NCI-H2171 (cell line): ENCODE data around the gene ZNF410.
"Not testable (repeated sequence)": the region's sequence is repeated elsewhere in the genome, so short reads cannot be mapped to it uniquely, and the experiment has no call there.

Source experiments
- DNase-seq: peaks from one replicate; lab custom pipeline; 2025; lab: John Stamatoyannopoulos, UW

The ZNF410 gene

GRCh38 chr14:73886449-73887317 is at the start of gene ZNF410:
TSS of gene ZNF410 (plus strand) at chr14:73886859. CDS start at chr14:73892176, 5,317 bp downstream.
- DNase-seq, result peak; percentile 93

DNA sequence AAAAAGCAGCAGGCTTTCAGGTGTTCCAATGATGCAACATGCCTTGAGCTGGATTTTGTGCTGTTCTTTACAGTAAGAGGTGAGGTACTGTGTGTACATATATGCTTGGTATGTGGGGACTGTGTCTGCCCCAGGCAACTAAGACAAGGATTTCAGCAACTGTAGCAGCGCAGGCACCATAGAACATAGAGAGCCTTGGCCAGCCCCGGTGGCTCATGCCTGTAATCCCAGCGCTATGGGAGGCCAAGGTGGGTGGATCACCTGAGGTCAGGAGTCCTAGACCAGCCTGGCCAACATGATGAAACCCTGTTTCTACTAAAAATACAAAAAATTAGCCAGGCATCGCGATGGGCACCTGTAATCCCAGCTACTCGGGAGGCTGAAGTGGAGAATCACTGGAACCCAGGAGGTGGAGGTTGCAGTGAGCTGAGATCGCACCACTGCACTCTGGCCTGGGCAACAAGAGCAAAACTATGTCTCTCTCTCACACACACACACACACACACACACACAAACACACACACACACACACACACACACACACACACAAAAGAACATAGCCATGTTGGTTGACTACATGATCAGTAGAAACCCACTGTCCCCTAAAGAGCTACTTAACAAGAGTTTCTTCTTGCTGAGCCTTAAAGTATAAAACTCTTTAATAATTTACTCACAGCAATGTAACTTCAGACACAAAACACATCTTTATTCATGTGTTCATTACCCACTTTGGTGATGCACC is 48.2 kb upstream of the ZNF410 start:
- DNase-seq, result not testable (repeated sequence)

DNA sequence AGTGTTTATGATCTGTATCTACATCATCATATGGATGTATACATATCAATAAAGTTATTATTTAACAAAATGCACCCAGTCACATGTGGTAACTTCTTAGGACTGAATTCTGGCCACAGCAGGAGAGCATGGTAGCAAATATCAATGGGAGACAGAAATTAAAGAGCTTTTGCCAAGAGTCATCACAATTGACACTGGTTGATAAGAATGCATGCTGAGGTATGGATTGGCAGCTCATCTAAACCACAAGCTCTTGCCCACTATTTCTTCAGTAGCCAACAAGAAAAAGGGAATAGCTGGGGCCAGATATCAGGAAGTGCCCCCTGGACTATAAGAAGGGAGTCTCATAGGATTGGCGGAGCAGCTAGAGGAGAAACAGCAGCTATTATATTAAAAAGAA is 44.5 kb upstream of the ZNF410 start:
- DNase-seq, result no peak

GRCh38 chr14:73842851-73843250 is 43.8 kb upstream of the ZNF410 start:
- no peak for DNase-seq

- no peak for DNase-seq
Measured at GRCh38 chr14:73843296-73843695, 43.4 kb upstream of the ZNF410 start.

- DNase-seq, result no peak
Measured at GRCh38 chr14:73846947-73847346, 39.7 kb upstream of the ZNF410 start.

DNA sequence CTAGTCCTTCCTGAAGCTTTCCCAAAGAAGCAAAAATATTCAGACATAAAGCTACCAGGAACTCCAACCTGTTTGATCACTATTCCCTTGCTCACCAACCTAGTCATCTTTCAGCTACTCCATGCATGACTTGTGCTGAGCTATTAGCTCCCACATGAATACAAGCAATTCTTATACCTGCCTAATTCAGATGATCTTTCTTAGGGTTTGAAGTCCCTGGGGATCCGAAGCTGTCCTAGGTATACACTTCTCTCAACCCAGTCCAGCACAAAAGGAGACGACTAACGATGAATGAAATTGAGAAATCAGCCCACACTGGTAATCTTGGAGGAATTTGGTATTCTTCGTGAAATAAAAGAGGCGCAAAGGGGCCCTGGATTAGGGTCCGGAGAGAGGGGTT is 35.7 kb upstream of the ZNF410 start:
- no peak for DNase-seq

DNA sequence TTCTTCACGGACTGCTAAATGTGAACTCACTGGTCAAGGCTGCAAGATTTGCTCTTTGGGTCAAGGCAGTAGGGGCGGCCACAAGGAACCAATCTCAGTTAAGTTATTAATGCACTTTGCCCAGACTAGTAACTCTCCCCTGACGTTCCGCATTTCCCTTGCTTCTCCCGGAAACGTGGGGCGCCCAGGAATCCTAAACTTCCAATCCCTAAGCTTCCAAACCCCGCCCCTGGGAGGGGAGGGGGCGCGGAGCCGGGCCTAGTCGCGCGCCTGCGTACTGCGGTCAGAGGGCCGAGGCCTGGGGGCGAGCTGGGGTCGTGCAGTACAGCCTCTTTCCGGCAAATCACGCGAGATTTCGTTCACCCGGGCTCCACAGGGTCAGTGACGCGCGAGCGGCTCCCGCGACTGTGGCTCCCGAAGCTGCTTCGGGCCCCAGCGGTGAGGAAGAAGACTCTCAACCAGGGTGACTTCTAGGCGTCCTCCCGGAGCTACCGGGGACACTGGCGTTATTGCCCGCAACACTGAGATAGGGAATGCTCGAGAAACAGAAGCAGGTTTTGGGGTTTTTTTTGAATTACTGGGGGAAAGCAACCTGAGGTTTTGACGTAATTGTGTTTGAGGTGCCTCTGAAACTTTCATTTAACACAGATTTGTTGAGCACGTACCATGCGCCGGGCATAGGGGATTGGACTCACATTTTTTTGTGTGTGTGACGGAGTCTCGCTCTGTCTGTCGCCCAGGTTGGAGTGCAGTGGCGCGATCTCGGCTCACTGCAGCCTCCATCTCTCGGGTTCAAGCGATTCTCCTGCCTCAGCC is 34.9 kb upstream of the ZNF410 start, which contains the start of gene PTGR2:
TSS of gene PTGR2 (plus strand) at position 265 of the 816 bp plus-strand sequence. CDS start 7,032 bp downstream, outside the sequence.
- peak; percentile 99 for DNase-seq

GRCh38 chr14:73859145-73859544 is 27.5 kb upstream of the ZNF410 start:
- no peak for DNase-seq

- no peak for DNase-seq
Measured at GRCh38 chr14:73861073-73861472, 25.6 kb upstream of the ZNF410 start.

- no peak for DNase-seq
Measured at GRCh38 chr14:73862480-73862879, 24.2 kb upstream of the ZNF410 start.

DNA sequence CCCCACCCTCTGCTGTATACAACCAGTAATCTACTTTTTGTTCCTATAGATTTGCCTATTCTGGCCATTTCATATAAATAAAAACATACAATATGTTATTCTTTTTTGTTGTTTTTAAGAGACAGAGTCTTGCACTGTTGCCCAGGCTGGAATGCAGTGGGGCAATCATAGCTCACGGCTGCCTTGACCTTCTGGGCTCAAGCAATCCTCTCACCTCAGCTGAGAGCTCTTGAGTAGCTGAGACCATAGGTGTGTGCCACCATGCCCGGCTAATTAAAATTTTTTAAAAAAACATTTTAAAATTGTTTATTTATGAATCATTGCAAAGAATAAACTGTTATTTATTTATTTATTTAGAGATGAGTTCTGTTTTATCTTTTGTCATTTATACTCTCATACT is 23.4 kb upstream of the ZNF410 start:
- DNase-seq, result no peak

DNA sequence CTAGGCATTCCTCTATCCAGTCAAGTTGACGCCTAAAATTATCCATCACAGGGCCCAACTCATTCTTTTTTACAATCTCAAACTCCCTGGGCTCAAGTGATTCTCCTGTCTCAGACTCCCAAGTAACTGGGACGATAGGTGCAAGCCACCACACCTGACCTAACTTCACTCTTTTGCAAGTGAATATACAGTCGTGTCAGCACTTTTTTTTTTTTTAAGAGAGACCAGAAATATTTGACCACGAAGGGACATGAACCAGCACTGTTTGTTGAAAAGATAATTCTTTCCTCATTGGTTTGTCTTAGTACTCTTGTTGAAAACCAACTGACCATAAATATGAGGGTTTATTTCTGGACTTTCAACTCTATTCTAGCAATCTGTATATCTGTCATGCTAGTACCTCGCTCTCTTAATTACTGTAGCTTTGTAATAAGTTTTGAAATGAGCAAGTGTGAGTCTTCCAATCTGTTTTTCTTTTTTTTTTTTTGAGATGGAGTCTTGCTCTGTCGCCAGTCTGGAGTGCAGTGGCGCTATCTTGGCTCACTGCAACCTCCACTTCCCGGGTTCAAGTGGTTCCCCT is 21.0 kb upstream of the ZNF410 start:
- DNase-seq, result no peak

DNA sequence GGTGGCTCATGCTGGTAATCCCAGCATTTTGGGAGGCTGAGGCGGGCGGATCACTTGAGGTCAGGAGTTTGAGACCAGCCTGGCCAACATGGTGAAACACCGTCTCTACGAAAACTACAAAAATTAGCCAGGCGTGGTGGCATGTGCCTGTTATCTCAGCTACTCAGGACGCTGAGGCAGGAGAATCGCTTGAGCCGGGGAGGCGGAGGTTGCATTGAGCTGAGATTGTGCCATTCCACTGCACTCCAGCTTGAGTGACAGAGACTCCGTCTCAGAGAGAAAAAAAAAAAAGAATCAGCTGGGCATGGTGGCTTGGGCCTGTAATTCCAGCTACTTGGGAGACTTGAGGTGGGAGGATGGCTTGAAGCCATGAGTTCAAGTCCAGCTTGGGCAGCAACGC is 16.9 kb upstream of the ZNF410 start:
- not testable (repeated sequence) for DNase-seq

- no peak for DNase-seq
Measured at GRCh38 chr14:73870525-73871235, 16.0 kb upstream of the ZNF410 start.

DNA sequence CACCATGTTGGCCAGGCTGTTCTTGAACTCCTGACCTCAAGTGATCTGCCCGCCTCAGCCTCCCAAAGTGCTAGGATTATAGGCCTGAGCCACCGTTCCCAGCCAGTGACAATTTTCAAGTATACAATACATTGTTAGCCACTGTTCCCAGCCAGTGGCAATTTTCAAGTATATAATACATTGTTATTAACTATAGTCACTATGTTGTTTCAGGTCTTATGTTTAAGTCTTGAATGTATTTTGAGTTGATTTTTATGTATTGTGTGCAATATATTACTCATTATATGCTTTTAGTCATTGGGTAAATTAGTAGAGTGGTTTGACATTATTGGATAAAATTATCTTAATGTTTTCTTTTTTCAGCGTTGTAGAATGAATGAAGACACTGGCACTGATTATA is 13.0 kb upstream of the ZNF410 start:
- no peak for DNase-seq

- DNase-seq, result no peak
Measured at GRCh38 chr14:73877790-73878189, 8.9 kb upstream of the ZNF410 start.

- no peak for DNase-seq
Measured at GRCh38 chr14:73878436-73878835, 8.2 kb upstream of the ZNF410 start.

GRCh38 chr14:73879027-73879426 is 7.6 kb upstream of the ZNF410 start:
- DNase-seq, result no peak

GRCh38 chr14:73884438-73885190 is 2.0 kb upstream of the ZNF410 start:
- DNase-seq, result no peak

DNA sequence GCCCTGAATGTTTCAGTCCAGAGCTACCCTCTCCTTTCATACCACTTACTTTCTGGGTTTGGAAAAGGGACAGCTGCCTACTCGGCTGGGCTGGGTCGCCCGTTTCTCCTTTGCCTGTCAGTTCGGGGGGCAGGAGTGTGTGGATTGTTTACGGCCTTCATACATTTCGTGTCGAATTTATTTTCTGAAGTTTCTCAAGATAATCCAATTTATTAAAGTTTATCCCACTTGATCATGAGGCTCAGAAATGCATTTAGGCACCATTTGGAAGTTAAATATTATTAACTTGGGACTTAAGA is 608 bp downstream of the ZNF410 start:
- DNase-seq, result no peak
